Measurements from ENCODE around the gene CELSR1. TPM values are rescaled to one million over a fixed set of nuclear protein-coding genes. Genes with fewer than 3 reads are reported as not detected.

CELSR1 gene
- polyA plus RNA-seq, 4 donors: 0.27 to 3.0 (median 1.9) TPM; not detected in 1

DNA sequence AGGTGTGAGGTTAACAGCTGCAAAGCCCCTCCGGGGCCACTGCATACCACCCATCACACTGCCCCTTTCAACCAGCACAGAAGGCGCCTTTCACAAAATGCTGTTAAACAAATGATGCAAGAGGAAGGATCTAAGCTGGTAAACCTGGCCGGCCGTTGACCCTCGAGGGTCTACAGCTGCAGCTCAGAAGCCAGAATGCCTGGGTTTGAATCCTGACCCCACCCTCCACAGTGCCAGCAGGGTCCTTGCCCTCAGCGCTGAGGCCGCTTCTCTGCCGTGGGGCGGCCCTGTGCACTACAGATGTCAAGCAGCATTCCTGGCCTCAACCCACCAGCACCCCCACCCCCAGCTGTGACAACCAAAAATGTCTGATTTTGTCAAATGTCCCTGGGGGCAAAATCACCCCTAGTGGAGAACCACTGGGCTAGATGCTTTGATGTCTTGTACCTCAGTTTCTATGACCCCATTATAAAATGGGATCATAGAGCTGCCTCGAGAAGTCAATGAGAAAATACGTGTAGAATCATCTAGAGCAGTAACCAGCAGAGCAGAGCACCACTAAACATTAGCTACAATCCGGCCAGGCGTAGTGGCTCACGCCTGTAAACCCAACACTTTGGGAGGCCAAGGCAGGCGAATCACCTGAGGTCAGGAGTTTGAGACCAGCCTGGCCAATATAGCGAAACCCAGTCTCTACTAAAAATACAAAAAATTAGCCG is 77.9 kb downstream of the CELSR1 start:
- 85 to 89% (median 89%) methylated on average over 17 of the region's 17 CpGs for WGBS, 3 donors
- Histone ChIP-seq H3K4me3 (ENCODE audit: low read depth in 1 of 3, low read length in 3 of 3) (no peak overlapping the region), H3K36me3 (ENCODE audit: control insufficient read depth in 3 of 3, insufficient read depth in 2 of 3, low read depth in 1 of 3, low read length in 3 of 3) (peaks cover 0 to 17% (median 0%) of the 10 kb centered on the region in 3 donors), H3K27me3 (ENCODE audit: control insufficient read depth in 3 of 3, insufficient read depth in 3 of 3, low read length in 3 of 3) (no peaks in the 10 kb centered on the region), H3K9me3 (ENCODE audit: control insufficient read depth in 2 of 2, insufficient read depth in 1 of 2, low read depth in 1 of 2, low read length in 1 of 2) (no peaks in the 10 kb centered on the region), H3K27ac (ENCODE audit: low read depth in 1 of 3, low read length in 2 of 3) (no peak overlapping the region), H3K4me1 (ENCODE audit: control insufficient read depth in 3 of 3, insufficient read depth in 2 of 3, low read depth in 1 of 3, low read length in 2 of 3) (no peaks in the 10 kb centered on the region)
- DNase-seq (no peak), FAIRE-seq (no peak)

DNA sequence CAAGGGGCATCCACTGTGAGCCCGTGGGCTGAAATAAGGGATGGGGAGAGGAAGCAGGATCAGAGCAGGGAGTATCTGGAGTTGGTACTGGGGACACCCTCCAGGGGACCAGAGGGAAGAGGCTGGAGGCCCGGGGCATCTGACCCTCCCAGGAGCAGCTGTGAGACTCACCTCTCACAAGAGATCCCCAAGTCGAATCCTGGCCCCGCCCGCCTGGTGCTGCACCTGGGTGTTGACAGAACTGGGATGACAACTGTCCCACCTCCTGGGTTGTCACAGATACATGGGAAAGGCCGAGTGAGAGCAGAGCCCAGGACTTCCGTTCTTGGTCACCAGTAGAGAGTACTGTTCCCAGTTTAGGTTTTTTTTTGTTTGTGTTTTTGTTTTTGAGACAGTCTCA is 78.9 kb downstream of the CELSR1 start:
- Histone ChIP-seq H3K36me3 (ENCODE audit: control insufficient read depth in 3 of 3, insufficient read depth in 2 of 3, low read depth in 1 of 3, low read length in 3 of 3) (peaks cover 0 to 12% (median 0%) of the 10 kb centered on the region in 3 donors), H3K4me3 (ENCODE audit: low read depth in 1 of 3, low read length in 3 of 3) (no peak overlapping the region), H3K27me3 (ENCODE audit: control insufficient read depth in 3 of 3, insufficient read depth in 3 of 3, low read length in 3 of 3) (no peaks in the 10 kb centered on the region), H3K27ac (ENCODE audit: low read depth in 1 of 3, low read length in 2 of 3) (no peak overlapping the region), H3K4me1 (ENCODE audit: control insufficient read depth in 3 of 3, insufficient read depth in 2 of 3, low read depth in 1 of 3, low read length in 2 of 3) (no peaks in the 10 kb centered on the region), H3K9me3 (ENCODE audit: control insufficient read depth in 2 of 2, insufficient read depth in 1 of 2, low read depth in 1 of 2, low read length in 1 of 2) (no peaks in the 10 kb centered on the region)
- no peak for FAIRE-seq
- no peak for DNase-seq
- 67 to 85% (median 72%) methylated on average over 7 of the region's 7 CpGs for WGBS, 3 donors

DNA sequence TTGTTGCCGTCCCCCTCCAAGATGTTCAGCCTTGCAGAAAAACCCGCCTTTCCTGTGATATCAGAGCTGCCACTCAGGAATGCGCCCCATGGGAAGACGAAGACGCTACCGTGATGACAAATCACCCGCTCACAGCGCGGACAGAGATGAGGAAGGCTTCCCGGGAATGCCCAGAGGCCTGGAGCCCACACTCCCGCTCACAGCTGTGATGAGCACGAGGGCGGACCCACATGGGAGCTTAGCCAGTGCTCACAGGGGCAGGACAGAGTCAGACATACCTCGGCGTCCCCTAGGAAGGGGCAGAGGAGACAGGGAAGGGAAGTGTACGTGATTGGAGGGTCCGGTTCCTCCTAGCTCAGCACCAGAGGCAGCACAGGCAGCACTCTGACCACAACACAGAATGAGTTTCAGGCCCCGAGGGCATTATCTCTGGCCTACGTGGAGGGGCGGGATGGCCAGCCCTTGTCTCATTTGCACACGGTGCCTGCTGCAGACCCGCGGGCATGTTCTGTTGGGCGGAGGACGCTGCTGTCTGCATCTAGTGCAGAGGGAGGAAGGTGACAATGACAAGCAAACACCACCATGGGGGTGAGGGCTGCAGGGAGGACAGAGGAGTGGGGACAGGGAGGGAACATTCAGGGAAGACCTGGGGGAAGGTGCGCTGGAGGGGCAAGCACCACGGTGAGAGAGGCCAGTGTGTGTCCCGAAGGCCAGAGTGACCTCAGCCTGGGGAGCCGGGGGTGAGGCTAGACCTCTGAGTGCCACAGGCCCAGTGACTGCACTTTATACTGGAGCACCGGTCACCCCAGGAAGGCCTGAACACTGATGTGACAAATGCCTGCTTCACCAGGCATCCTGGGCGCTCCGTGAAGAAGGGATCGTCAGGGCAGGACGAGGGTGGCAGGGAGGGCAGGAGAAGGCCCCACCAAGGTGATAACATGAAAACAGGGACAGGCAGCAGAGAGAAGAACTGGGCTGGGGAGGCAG is 79.6 kb downstream of the CELSR1 start:
- FAIRE-seq (no peak), DNase-seq (no peak)
- Histone ChIP-seq H3K27me3 (ENCODE audit: control insufficient read depth in 3 of 3, insufficient read depth in 3 of 3, low read length in 3 of 3) (peaks cover 0 to 2% (median 0%) of the 10 kb centered on the region in 3 donors), H3K36me3 (ENCODE audit: control insufficient read depth in 3 of 3, insufficient read depth in 2 of 3, low read depth in 1 of 3, low read length in 3 of 3) (peaks cover 0 to 11% (median 0%) of the 10 kb centered on the region in 3 donors), H3K9me3 (ENCODE audit: control insufficient read depth in 2 of 2, insufficient read depth in 1 of 2, low read depth in 1 of 2, low read length in 1 of 2) (no peaks in the 10 kb centered on the region), H3K27ac (ENCODE audit: low read depth in 1 of 3, low read length in 2 of 3) (no peak overlapping the region), H3K4me1 (ENCODE audit: control insufficient read depth in 3 of 3, insufficient read depth in 2 of 3, low read depth in 1 of 3, low read length in 2 of 3) (no peaks in the 10 kb centered on the region), H3K4me3 (ENCODE audit: low read depth in 1 of 3, low read length in 3 of 3) (no peak overlapping the region)
- 84 to 86% (median 85%) methylated on average over 34 of the region's 34 CpGs for WGBS, 3 donors

- no peaks in the 10 kb centered on the region for H3K4me1 ChIP-seq (ENCODE audit: control insufficient read depth in 3 of 3, insufficient read depth in 2 of 3, low read depth in 1 of 3, low read length in 2 of 3)
- FAIRE-seq: no peak
- H3K36me3 ChIP-seq (ENCODE audit: control insufficient read depth in 3 of 3, insufficient read depth in 2 of 3, low read depth in 1 of 3, low read length in 3 of 3): peaks cover 0 to 6% (median 0%) of the 10 kb centered on the region in 3 donors
- DNase-seq: no peak
- peaks cover 0 to 5% (median 0%) of the 10 kb centered on the region in 3 donors for H3K27me3 ChIP-seq (ENCODE audit: control insufficient read depth in 3 of 3, insufficient read depth in 3 of 3, low read length in 3 of 3)
- WGBS, 3 donors: 81 to 89% (median 84%) methylated on average over 12 of the region's 12 CpGs
- no peaks in the 10 kb centered on the region for H3K9me3 ChIP-seq (ENCODE audit: control insufficient read depth in 2 of 2, insufficient read depth in 1 of 2, low read depth in 1 of 2, low read length in 1 of 2)
- H3K27ac ChIP-seq (ENCODE audit: low read depth in 1 of 3, low read length in 2 of 3): no peak overlapping the region
- H3K4me3 ChIP-seq (ENCODE audit: low read depth in 1 of 3, low read length in 3 of 3): no peak overlapping the region
Observed at GRCh38 chr22:46456818-46457163, 80.6 kb downstream of the CELSR1 start.

DNA sequence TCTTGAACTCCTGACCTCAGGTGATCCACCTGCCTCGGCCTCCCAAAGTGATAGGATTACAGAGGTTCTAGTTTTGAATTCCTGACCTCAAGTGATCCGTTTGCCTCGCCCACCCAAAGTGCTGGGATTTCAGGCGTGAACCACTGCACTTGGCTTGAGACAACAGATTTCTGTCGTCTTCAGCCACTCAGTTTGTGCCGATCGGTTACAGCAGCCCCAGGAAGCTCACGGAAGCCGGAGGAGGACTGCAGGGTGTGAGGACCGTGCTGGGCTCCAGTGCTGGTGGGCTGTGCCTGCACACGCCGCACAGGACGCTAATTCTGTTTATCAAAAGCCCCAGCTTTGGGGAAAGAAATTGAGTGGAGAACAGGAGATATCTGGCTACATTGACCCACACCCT is 82.0 kb downstream of the CELSR1 start:
- Histone ChIP-seq H3K4me1 (ENCODE audit: control insufficient read depth in 3 of 3, insufficient read depth in 2 of 3, low read depth in 1 of 3, low read length in 2 of 3) (no peaks in the 10 kb centered on the region), H3K9me3 (ENCODE audit: control insufficient read depth in 2 of 2, insufficient read depth in 1 of 2, low read depth in 1 of 2, low read length in 1 of 2) (no peaks in the 10 kb centered on the region), H3K4me3 (ENCODE audit: low read depth in 1 of 3, low read length in 3 of 3) (no peak overlapping the region), H3K27me3 (ENCODE audit: control insufficient read depth in 3 of 3, insufficient read depth in 3 of 3, low read length in 3 of 3) (peaks cover 0 to 5% (median 0%) of the 10 kb centered on the region in 3 donors), H3K36me3 (ENCODE audit: control insufficient read depth in 3 of 3, insufficient read depth in 2 of 3, low read depth in 1 of 3, low read length in 3 of 3) (peaks cover 0 to 2% (median 0%) of the 10 kb centered on the region in 3 donors), H3K27ac (ENCODE audit: low read depth in 1 of 3, low read length in 2 of 3) (no peak overlapping the region)
- DNase-seq (no peak), FAIRE-seq (no peak)
- WGBS, 3 donors: 86 to 89% (median 86%) methylated on average over 13 of the region's 13 CpGs

GRCh38 chr22:46454504-46455269 is 82.7 kb downstream of the CELSR1 start:
- no peak overlapping the region for H3K4me3 ChIP-seq (ENCODE audit: low read depth in 1 of 3, low read length in 3 of 3)
- no peak for DNase-seq
- WGBS, 3 donors: 85 to 87% (median 85%) methylated on average over 33 of the region's 33 CpGs
- H3K27ac ChIP-seq (ENCODE audit: low read depth in 1 of 3, low read length in 2 of 3): no peak overlapping the region
- no peaks in the 10 kb centered on the region for H3K4me1 ChIP-seq (ENCODE audit: control insufficient read depth in 3 of 3, insufficient read depth in 2 of 3, low read depth in 1 of 3, low read length in 2 of 3)
- peaks cover 0 to 5% (median 0%) of the 10 kb centered on the region in 3 donors for H3K27me3 ChIP-seq (ENCODE audit: control insufficient read depth in 3 of 3, insufficient read depth in 3 of 3, low read length in 3 of 3)
- peaks cover 0 to 2% (median 0%) of the 10 kb centered on the region in 3 donors for H3K36me3 ChIP-seq (ENCODE audit: control insufficient read depth in 3 of 3, insufficient read depth in 2 of 3, low read depth in 1 of 3, low read length in 3 of 3)
- H3K9me3 ChIP-seq (ENCODE audit: control insufficient read depth in 2 of 2, insufficient read depth in 1 of 2, low read depth in 1 of 2, low read length in 1 of 2): no peaks in the 10 kb centered on the region
- no peak for FAIRE-seq

DNA sequence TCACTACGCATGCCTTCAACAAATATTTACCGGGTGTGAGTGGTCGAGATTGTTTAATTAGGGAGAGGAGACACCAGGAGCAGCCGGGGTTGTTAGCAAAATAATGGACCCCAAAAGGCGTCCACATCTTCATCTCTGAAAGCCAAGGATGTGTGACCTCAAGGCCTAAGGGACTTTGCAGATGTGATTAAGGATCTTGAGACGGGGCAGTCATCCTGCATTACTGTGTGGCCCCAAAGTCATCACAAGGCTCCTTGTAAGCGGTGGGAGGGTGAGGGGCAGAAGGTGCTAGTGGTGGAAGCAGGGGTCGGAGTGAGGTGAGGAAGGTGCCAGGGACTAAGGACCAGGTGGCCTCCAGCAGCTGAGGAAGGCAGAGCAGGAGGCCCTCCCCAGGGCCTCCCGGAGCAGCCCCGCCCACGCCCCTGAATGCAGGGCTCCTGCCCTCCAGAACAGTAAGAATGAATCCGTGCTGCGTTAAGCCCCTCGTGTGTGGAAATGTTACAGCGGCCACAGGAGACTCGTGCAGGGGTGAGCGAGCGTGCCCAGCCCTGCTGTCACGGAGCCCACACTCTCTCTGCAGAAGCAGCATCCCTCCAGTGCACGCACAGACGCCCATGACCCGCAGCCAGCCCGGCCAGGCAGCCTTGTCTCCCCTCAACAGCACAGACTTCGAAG is 83.5 kb downstream of the CELSR1 start:
- 65 to 76% (median 75%) methylated on average over 24 of the region's 24 CpGs for WGBS, 3 donors
- no peak for DNase-seq

More for the DNA sequence above, 83.5 kb downstream of the CELSR1 start:
- no peak for FAIRE-seq
- peaks cover 0 to 5% (median 0%) of the 10 kb centered on the region in 3 donors for H3K27me3 ChIP-seq (ENCODE audit: control insufficient read depth in 3 of 3, insufficient read depth in 3 of 3, low read length in 3 of 3)
- H3K4me1 ChIP-seq (ENCODE audit: control insufficient read depth in 3 of 3, insufficient read depth in 2 of 3, low read depth in 1 of 3, low read length in 2 of 3): no peaks in the 10 kb centered on the region
- H3K36me3 ChIP-seq (ENCODE audit: control insufficient read depth in 3 of 3, insufficient read depth in 2 of 3, low read depth in 1 of 3, low read length in 3 of 3): peaks cover 0 to 2% (median 0%) of the 10 kb centered on the region in 3 donors
- H3K27ac ChIP-seq (ENCODE audit: low read depth in 1 of 3, low read length in 2 of 3): no peak overlapping the region
- H3K4me3 ChIP-seq (ENCODE audit: low read depth in 1 of 3, low read length in 3 of 3): no peak overlapping the region
- no peaks in the 10 kb centered on the region for H3K9me3 ChIP-seq (ENCODE audit: control insufficient read depth in 2 of 2, insufficient read depth in 1 of 2, low read depth in 1 of 2, low read length in 1 of 2)

Measured in small intestine (tissue), 7 donors.